Smooth muscle cell (in vitro differentiated cells): Measurements from ENCODE around the gene MIR17HG. TPM values are rescaled to one million over a fixed set of nuclear protein-coding genes. Genes with fewer than 3 reads are reported as not detected.

Experiments
- DNase-seq: peaks from one replicate; lab custom pipeline; 2025; ENCODE audit not compliant: unreplicated experiment; lab: John Stamatoyannopoulos, UW
- H2AFZ ChIP-seq: fragments of 200-600 bp; sonication (generic); 2 replicates; pipeline ENCODE4 v1.6.0; 2016; ENCODE audit warnings: antibody characterized with exemption, low read depth, mild to moderate bottlenecking
- H3F3A ChIP-seq: fragments of 200-600 bp; sonication (generic); 2 replicates; pipeline ENCODE4 v1.6.0; 2017; ENCODE audit warnings: antibody characterized with exemption, low read depth
- H3K27ac ChIP-seq: fragments of 200-600 bp; sonication (generic); 2 replicates; pipeline ENCODE4 v1.5.1; 2016; ENCODE audit warnings: low read depth, mild to moderate bottlenecking
- H3K27me3 ChIP-seq: fragments of 200-600 bp; sonication (generic); 2 replicates; pipeline ENCODE4 v1.6.1; 2016; ENCODE audit warnings: low read depth, mild to moderate bottlenecking
- H3K36me3 ChIP-seq: fragments of 200-600 bp; sonication (generic); 2 replicates; pipeline ENCODE4 v1.5.1; 2016; ENCODE audit warnings: low read depth
- H3K4me1 ChIP-seq: fragments of 200-600 bp; sonication (generic); 2 replicates; pipeline ENCODE4 v1.5.1; 2016; ENCODE audit warnings: low read depth
- H3K4me2 ChIP-seq: fragments of 200-600 bp; sonication (generic); 2 replicates; pipeline ENCODE4 v1.6.0; 2016; ENCODE audit warnings: mild to moderate bottlenecking
- H3K4me3 ChIP-seq: fragments of 200-600 bp; sonication (generic); 2 replicates; pipeline ENCODE4 v1.5.1; 2016; ENCODE audit warnings: mild to moderate bottlenecking
- H3K79me2 ChIP-seq: fragments of 200-600 bp; sonication (generic); 2 replicates; pipeline ENCODE4 v1.6.0; 2016; ENCODE audit warnings: low read depth, mild to moderate bottlenecking
- H3K9ac ChIP-seq: fragments of 200-600 bp; sonication (generic); 2 replicates; pipeline ENCODE4 v1.6.0; 2016; ENCODE audit warnings: low read depth
- H3K9me3 ChIP-seq: fragments of 200-600 bp; sonication (generic); replicated peaks from 2 replicates; pipeline ENCODE4 v1.5.1; 2016; ENCODE audit warnings: low read depth
- H4K20me1 ChIP-seq: fragments of 200-600 bp; sonication (generic); 2 replicates; pipeline ENCODE4 v1.6.0; 2016; ENCODE audit warnings: low read depth
- CTCF ChIP-seq: fragments of 200-600 bp; sonication (generic); IDR thresholded peaks from 2 replicates; pipeline ENCODE4 v1.5.1; 2017; ENCODE audit warnings: borderline replicate concordance, mild to moderate bottlenecking, antibody characterized with exemption; ENCODE audit not compliant: insufficient read depth, poor library complexity, severe bottlenecking
- WGBS: methylation state at CpG from one replicate; pipeline ENCODE4 v1.1.7; 2016; ENCODE audit warnings: low lambda C conversion rate; 5-methylcytosine and 5-hydroxymethylcytosine counted together
- polyA plus RNA-seq: library from polyadenylated mRNA; unstranded; fragments of >200 nt; fragmentation: Nextera tagmentation; extraction: Ambion mirVana; gene quantifications from 2 replicates; pipeline ENCODE4 v1.2.1, GENCODE V29; 2016
- total RNA-seq: library from RNA; depleted of rRNA; stranded (reverse); fragments of >200 nt; gene quantifications from 2 replicates; pipeline ENCODE4 v1.2.3, GENCODE V29; 2014

MIR17HG gene
- total and polyA plus RNA-seq, 2 experiments from 2014 or later: 0.07 to 0.54 TPM

DNA sequence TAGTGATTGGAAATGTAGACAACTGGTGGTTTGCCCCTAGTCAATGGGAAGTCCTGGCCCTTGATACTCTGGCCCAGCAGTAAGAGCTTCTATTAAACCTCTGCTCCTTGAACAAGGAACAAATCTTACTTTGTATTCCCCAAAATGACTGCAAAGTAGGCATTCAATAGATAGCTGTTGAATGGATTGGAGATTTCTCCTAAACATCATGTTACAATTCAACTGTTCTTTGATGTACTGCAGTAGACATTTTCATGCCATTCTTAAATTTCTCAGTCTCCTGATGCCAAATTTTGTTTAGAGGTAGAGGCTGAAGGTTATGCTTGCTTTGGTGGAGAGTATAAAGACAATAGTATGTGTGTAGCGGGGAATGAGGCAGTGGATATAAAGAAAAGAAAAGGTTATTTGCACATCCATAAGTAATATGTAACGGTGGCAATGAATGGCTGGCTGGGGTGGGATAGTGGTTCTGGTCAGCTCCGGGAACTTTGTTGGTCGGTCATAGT is 12.8 kb downstream of the MIR17HG start:
- no peak overlapping the region for H2AFZ ChIP-seq
- 95% methylated on average over 4 of the region's 4 CpGs for WGBS
- no peak for TF ChIP-seq CTCF

GRCh38 chr13:91361755-91362271 is 14.3 kb downstream of the MIR17HG start:
- Histone ChIP-seq H3K79me2 (no peaks in the 10 kb centered on the region), H3K4me3 (no peak overlapping the region), H3K27me3 (no peaks in the 10 kb centered on the region), H4K20me1 (no peaks in the 10 kb centered on the region), H3K9me3 (no peaks in the 10 kb centered on the region), H3K9ac (no peak overlapping the region), H3F3A (peaks cover 4% of the 10 kb centered on the region), H3K4me1 (no peaks in the 10 kb centered on the region), H3K4me2 (no peak overlapping the region), H3K36me3 (no peaks in the 10 kb centered on the region), H3K27ac (no peak overlapping the region), H2AFZ (no peak overlapping the region)
- WGBS: 91% methylated on average over 1 of the region's 1 CpG
- DNase-seq: no peak
- no peak for TF ChIP-seq CTCF

More for the DNA sequence above, 12.8 kb downstream of the MIR17HG start:
- H3K4me1 ChIP-seq: no peaks in the 10 kb centered on the region
- H3K9me3 ChIP-seq: no peaks in the 10 kb centered on the region
- H3K9ac ChIP-seq: no peak overlapping the region
- peaks cover 7% of the 10 kb centered on the region for H3K36me3 ChIP-seq
- H3K4me3 ChIP-seq: no peak overlapping the region
- no peak for DNase-seq
- H3K79me2 ChIP-seq: no peaks in the 10 kb centered on the region
- peaks cover 12% of the 10 kb centered on the region for H3F3A ChIP-seq
- no peaks in the 10 kb centered on the region for H3K27me3 ChIP-seq
- H3K27ac ChIP-seq: no peak overlapping the region
- peaks cover 8% of the 10 kb centered on the region for H4K20me1 ChIP-seq
- no peak overlapping the region for H3K4me2 ChIP-seq

DNA sequence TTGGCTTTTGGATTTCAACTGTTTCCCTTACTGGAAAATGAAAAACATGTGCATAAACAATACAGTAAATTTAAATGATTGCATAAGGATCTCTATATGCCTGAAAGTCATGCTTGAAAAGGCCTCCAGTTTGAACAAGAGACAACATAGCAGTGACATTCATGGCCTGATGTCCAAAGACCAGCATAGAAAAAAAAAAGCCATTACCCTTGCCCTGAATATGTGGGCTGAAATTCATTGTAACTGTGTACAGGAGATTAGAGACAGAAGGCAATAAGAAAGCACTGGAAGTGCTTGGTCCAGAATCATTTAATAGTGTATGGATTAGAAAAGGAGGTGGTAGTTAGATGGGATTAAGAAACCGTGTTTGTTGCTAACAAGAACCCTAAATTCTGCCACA is 15.4 kb downstream of the MIR17HG start:
- no peaks in the 10 kb centered on the region for H3K4me1 ChIP-seq
- no peaks in the 10 kb centered on the region for H3K27me3 ChIP-seq
- no peaks in the 10 kb centered on the region for H3K79me2 ChIP-seq
- H3K27ac ChIP-seq: no peak overlapping the region
- no peak overlapping the region for H3K9ac ChIP-seq
- H4K20me1 ChIP-seq: no peaks in the 10 kb centered on the region
- no peak for DNase-seq
- no peaks in the 10 kb centered on the region for H3K9me3 ChIP-seq
- no peak overlapping the region for H3K4me3 ChIP-seq
- H2AFZ ChIP-seq: no peak overlapping the region
- H3K4me2 ChIP-seq: no peak overlapping the region
- H3F3A ChIP-seq: peaks cover 4% of the 10 kb centered on the region
- no peak for TF ChIP-seq CTCF
- 89% methylated on average over 1 of the region's 1 CpG for whole genome bisulfite sequencing
- H3K36me3 ChIP-seq: no peaks in the 10 kb centered on the region

DNA sequence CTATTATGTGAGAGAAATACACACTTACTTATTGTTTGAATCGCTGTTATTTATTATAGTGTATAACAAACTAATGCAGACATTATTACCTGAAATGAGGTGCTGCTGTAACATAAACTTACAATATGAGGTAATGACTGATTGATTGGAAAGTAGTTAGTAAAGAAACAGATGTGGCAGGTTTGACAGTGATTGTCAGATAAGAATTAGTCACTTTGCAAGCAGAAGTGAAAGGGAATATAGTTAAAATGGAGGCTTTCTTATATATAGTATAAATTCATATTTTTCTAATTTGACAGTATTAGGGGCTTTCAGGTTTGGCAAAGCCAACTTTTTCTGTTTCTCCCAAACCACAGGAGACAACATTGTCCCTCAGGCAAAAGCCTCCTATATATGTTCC is 20.6 kb downstream of the MIR17HG start:
- Histone ChIP-seq H3K4me2 (no peak overlapping the region), H2AFZ (no peak overlapping the region), H4K20me1 (no peaks in the 10 kb centered on the region), H3F3A (no peaks in the 10 kb centered on the region), H3K27me3 (no peaks in the 10 kb centered on the region), H3K9me3 (no peaks in the 10 kb centered on the region), H3K27ac (no peak overlapping the region), H3K4me3 (no peak overlapping the region), H3K9ac (no peak overlapping the region), H3K36me3 (no peaks in the 10 kb centered on the region), H3K79me2 (no peaks in the 10 kb centered on the region), H3K4me1 (peaks cover 8% of the 10 kb centered on the region)
- WGBS: 97% methylated on average over 1 of the region's 1 CpG
- TF ChIP-seq CTCF: no peak
- DNase-seq: no peak
